Testis (tissue), 3 donors: Measurements from ENCODE around the gene SH3RF3. TPM values are rescaled to one million over a fixed set of nuclear protein-coding genes. Genes with fewer than 3 reads are reported as not detected.
"Not testable (repeated sequence)": the region's sequence is repeated elsewhere in the genome, so short reads cannot be mapped to it uniquely, and the experiment has no call there.

Source experiments
- DNase-seq: peaks from one replicate; pipeline ENCODE4 v3.0.0-alpha.2; 2019
- H3K27ac ChIP-seq, 2 donors: fragments of 200-600 bp; sonication (generic); one replicate each; pipeline ENCODE4 v1.5.1; 2019
- H3K27me3 ChIP-seq: fragments of 200-600 bp; sonication (generic); one replicate; pipeline ENCODE4 v1.5.1; 2019
- H3K36me3 ChIP-seq: fragments of 200-600 bp; sonication (generic); one replicate; pipeline ENCODE4 v1.5.1; 2017; ENCODE audit warnings: low read depth; ENCODE audit errors: missing control alignments
- H3K4me1 ChIP-seq: fragments of 200-600 bp; sonication (generic); one replicate; pipeline ENCODE4 v1.5.1; 2019
- H3K4me3 ChIP-seq, 2 donors: fragments of 200-600 bp; sonication (generic); one replicate each; pipeline ENCODE4 v1.5.1; 2017 to 2019
- H3K9me3 ChIP-seq: fragments of 200-600 bp; sonication (generic); one replicate; pipeline ENCODE4 v1.5.1; 2017
- CTCF ChIP-seq, 3 experiments: fragments of 450-650 bp in 2 of 3; fragments of 200-600 bp in 1 of 3; sonication (generic) in 1 of 3; IDR thresholded peaks; one replicate each; pipeline ENCODE4 v1.5.1; 2016 to 2019; ENCODE audit warnings: antibody characterized with exemption in 3 of 3, mild to moderate bottlenecking in 2 of 3, moderate library complexity in 1 of 3
- POLR2A ChIP-seq: fragments of 450-650 bp; IDR thresholded peaks from one replicate; pipeline ENCODE4 v1.6.1; 2017; ENCODE audit warnings: antibody characterized with exemption, mild to moderate bottlenecking, moderate library complexity
- WGBS, 2 donors: methylation state at CpG; one replicate each; pipeline ENCODE4 v1.1.5; 2018; 5-methylcytosine and 5-hydroxymethylcytosine counted together
- intact Hi-C: fragments of 100-400 bp; cut with DNase I; formaldehyde crosslinking; loops from one replicate; pipeline ENCODE4 v1.15.1; 2023; ENCODE audit warnings: low total_unique reads
- polyA plus RNA-seq: library from polyadenylated mRNA; stranded (reverse); fragments of 350-450 nt; fragmentation: Illumina TruSeq; extraction: RNeasy Lipid Tissue Mini Kit (QIAGEN cat#74804); gene quantifications from one replicate; pipeline ENCODE4 v1.2.3, GENCODE V29; 2014; ENCODE audit warnings: low read depth, low replicate concordance; ENCODE audit not compliant: insufficient read depth
- total RNA-seq, 2 donors: library from RNA; depleted of rRNA; stranded (reverse); fragments of >200 nt; gene quantifications; one replicate each; pipeline ENCODE4 v1.2.3, GENCODE V29; 2016

Gene SH3RF3
- total and polyA plus RNA-seq, 3 donors from 2014 or later = 9.3 to 20.1 (median 16.5) TPM

- Histone ChIP-seq H3K27ac (no peak overlapping the region), H3K4me1 (no peaks in the 10 kb centered on the region), H3K27me3 (no peaks in the 10 kb centered on the region), H3K4me3 (no peak overlapping the region), H3K9me3 (no peaks in the 10 kb centered on the region), H3K36me3 (no peaks in the 10 kb centered on the region)
- no peak for DNase-seq
- intact Hi-C loops = no loop called here
- no peak for TF ChIP-seq CTCF (IDR thresholded peaks at IDR 0.05)
- TF ChIP-seq POLR2A = no peak
- 25 to 32% methylated on average over 10 of the region's 10 CpGs for WGBS, 2 donors
Observed at GRCh38 chr2:109102588-109103233, 26.3 kb upstream of the SH3RF3 start.

DNA sequence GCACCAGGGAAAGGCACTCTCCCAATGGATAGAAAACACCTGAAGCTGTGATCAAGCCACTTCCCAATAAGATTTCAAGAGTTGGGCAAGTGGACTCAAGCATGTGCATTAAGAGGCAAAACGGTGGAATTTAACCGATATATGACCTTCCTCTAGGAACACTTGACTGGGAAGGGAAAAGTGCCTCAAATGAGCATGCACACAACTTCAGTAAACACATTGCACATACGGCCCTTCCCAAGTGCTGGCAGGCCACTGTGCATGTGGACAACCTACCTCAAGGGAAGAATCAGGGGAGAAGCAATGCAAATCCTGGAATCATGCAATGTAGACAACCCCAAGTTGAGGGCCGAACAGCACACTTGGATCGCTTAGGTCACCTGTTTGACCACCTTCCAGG lies 23.9 kb upstream of the SH3RF3 start:
- no peaks in the 10 kb centered on the region for H3K36me3 ChIP-seq
- H3K9me3 ChIP-seq = no peaks in the 10 kb centered on the region
- H3K27me3 ChIP-seq = no peaks in the 10 kb centered on the region
- intact Hi-C loops = no loop called here
- no peak overlapping the region for H3K27ac ChIP-seq
- no peaks in the 10 kb centered on the region for H3K4me1 ChIP-seq
- H3K4me3 ChIP-seq = no peak overlapping the region
- TF ChIP-seq CTCF (IDR thresholded peaks at IDR 0.05) = no peak
- no peak for TF ChIP-seq POLR2A
- no peak for DNase-seq
- 88 to 94% methylated on average over 5 of the region's 5 CpGs for WGBS, 2 donors

DNA sequence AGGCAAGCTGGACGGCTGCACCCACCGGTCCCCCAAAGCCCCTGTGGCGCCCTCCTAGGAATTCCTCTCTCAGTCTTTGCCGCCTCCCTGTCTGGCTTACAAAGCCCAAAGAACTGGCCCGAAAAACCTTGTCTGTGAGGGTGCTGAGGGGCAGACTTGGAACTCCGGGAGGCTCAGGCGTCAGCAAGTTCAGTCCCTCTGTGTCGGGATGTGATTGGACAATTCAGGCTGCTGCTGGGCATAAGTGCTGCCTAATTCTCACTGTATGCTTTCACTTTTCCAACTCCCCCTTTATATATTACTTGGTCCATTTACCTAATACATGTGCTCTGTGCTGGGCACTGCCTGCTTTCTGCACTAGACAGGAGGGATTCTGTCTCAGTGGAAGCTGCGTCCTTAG lies 20.3 kb upstream of the SH3RF3 start:
- no peak overlapping the region for H3K27ac ChIP-seq
- H3K27me3 ChIP-seq = no peaks in the 10 kb centered on the region
- no peaks in the 10 kb centered on the region for H3K9me3 ChIP-seq
- intact Hi-C loops = no loop called here
- no peak for DNase-seq
- 89 to 90% methylated on average over 6 to 9 of the region's 9 CpGs for WGBS, 2 donors
- no peak for TF ChIP-seq POLR2A
- no peak for TF ChIP-seq CTCF (IDR thresholded peaks at IDR 0.05)
- no peaks in the 10 kb centered on the region for H3K4me1 ChIP-seq
- H3K36me3 ChIP-seq = no peaks in the 10 kb centered on the region
- no peak overlapping the region for H3K4me3 ChIP-seq

DNA sequence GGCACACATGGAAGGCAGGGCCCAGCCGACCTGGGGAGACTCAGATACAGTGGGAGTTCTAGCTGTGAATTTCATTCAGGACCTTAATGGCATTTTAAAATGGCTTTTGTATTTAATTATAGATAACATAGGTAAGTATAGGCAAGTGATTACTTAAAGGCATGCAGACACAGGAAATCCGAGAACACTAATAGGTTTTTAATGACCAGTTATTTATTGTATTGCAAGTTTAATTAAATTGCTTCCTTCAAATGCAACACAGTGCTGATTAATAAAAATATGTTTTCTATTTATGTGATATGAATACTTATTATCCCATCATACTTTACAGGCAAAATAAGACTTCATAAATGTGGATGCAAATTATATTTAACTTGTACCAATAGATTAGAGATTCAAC lies 19.7 kb upstream of the SH3RF3 start:
- no peaks in the 10 kb centered on the region for H3K9me3 ChIP-seq
- H3K4me3 ChIP-seq = no peak overlapping the region
- no peaks in the 10 kb centered on the region for H3K27me3 ChIP-seq
- no peak for DNase-seq
- no peaks in the 10 kb centered on the region for H3K36me3 ChIP-seq
- intact Hi-C loops = no loop called here
- 88 to 90% methylated on average over 2 of the region's 2 CpGs for WGBS, 2 donors
- TF ChIP-seq POLR2A (no peak), CTCF (IDR thresholded peaks at IDR 0.05) (no peak)
- no peak overlapping the region for H3K27ac ChIP-seq
- no peaks in the 10 kb centered on the region for H3K4me1 ChIP-seq

DNA sequence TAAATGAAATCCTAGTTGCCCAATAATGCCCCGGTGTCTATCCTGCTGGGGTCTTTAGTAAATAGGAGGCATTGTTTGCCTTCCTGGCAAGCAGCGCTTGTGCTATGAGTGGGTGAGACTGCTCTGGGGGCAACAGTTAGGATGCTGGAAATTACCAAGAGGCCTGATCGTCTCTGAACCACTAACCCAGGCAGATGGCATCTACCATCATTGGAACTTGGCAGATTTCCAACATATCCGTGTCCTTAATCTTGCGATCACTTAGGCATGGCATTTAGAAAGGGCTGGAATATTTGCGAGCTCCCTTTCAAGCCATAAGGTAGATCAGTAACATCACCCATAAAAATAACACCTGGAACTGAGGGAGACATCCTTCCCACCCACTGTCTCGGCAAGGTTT lies 18.8 kb upstream of the SH3RF3 start:
- 77 to 80% methylated on average over 7 of the region's 7 CpGs for WGBS, 2 donors
- H3K4me1 ChIP-seq = no peaks in the 10 kb centered on the region
- TF ChIP-seq CTCF (IDR thresholded peaks at IDR 0.05) = no peak
- TF ChIP-seq POLR2A = no peak
- H3K27me3 ChIP-seq = no peaks in the 10 kb centered on the region
- DNase-seq = no peak
- intact Hi-C loops = no loop called here
- no peaks in the 10 kb centered on the region for H3K9me3 ChIP-seq
- H3K4me3 ChIP-seq = no peak overlapping the region
- no peak overlapping the region for H3K27ac ChIP-seq
- H3K36me3 ChIP-seq = no peaks in the 10 kb centered on the region

GRCh38 chr2:109117181-109117580 lies 11.8 kb upstream of the SH3RF3 start:
- H3K36me3 ChIP-seq, H3K4me3 ChIP-seq, DNase-seq, H3K4me1 ChIP-seq, intact Hi-C loops, H3K9me3 ChIP-seq, H3K27ac ChIP-seq, H3K27me3 ChIP-seq: not testable (repeated sequence)
- 94 to 97% methylated on average over 5 to 9 of the region's 9 CpGs for WGBS, 2 donors
